ENCODE results near the gene ELP4.
A peak's percentile ranks its signal among the peaks of the same experiment; 100 is the strongest.
"Not testable (repeated sequence)": the region's sequence is repeated elsewhere in the genome, so short reads cannot be mapped to it uniquely, and the experiment has no call there.

Gene ELP4

GRCh38 chr11:31500560-31500959, 9.0 kb upstream of the ELP4 start:
- no peaks in the 10 kb centered on the region for H3K36me3 ChIP-seq (ENCODE audit: insufficient read depth, low read length)
- H3K9me3 ChIP-seq (ENCODE audit: control insufficient read depth, insufficient read depth, low read length): no peaks in the 10 kb centered on the region
- no peaks in the 10 kb centered on the region for H3K4me1 ChIP-seq (ENCODE audit: insufficient read depth, low read length)
- no peak overlapping the region for H3K9ac ChIP-seq (ENCODE audit: low read depth, low read length)

GRCh38 chr11:31509051-31509428, 527 bp upstream of the ELP4 start:
- Histone ChIP-seq H3K9me3 (ENCODE audit: control insufficient read depth, insufficient read depth, low read length) (no peaks in the 10 kb centered on the region), H3K4me1 (ENCODE audit: insufficient read depth, low read length) (no peaks in the 10 kb centered on the region), H3K36me3 (ENCODE audit: insufficient read depth, low read length) (no peaks in the 10 kb centered on the region)

GRCh38 chr11:31512117-31512516, 2.5 kb downstream of the ELP4 start:
- H3K4me1 ChIP-seq (ENCODE audit: insufficient read depth, low read length): peaks cover 5% of the 10 kb centered on the region
- no peaks in the 10 kb centered on the region for H3K36me3 ChIP-seq (ENCODE audit: insufficient read depth, low read length)
- no peak overlapping the region for H3K9ac ChIP-seq (ENCODE audit: low read depth, low read length)
- no peaks in the 10 kb centered on the region for H3K9me3 ChIP-seq (ENCODE audit: control insufficient read depth, insufficient read depth, low read length)

More at GRCh38 chr11:31509051-31509428, 527 bp upstream of the ELP4 start:
- peak overlapping the region; percentile 87 for H3K9ac ChIP-seq (ENCODE audit: low read depth, low read length)

- Histone ChIP-seq H3K4me1 (ENCODE audit: insufficient read depth, low read length) (no peaks in the 10 kb centered on the region), H3K9ac (ENCODE audit: low read depth, low read length) (no peak overlapping the region), H3K9me3 (ENCODE audit: control insufficient read depth, insufficient read depth, low read length) (no peaks in the 10 kb centered on the region; the same call in 1 of the 2 replicates), H3K36me3 (ENCODE audit: insufficient read depth, low read length) (no peaks in the 10 kb centered on the region)
These were observed 12.1 kb downstream of the ELP4 start for GRCh38 chr11:31521497-31522150.

GRCh38 chr11:31529189-31529588, 19.6 kb downstream of the ELP4 start:
- Histone ChIP-seq H3K9me3 (ENCODE audit: control insufficient read depth, insufficient read depth, low read length) (no peaks in the 10 kb centered on the region; the same call in 1 of the 2 replicates), H3K9ac (ENCODE audit: low read depth, low read length) (no peak overlapping the region), H3K4me1 (ENCODE audit: insufficient read depth, low read length) (no peaks in the 10 kb centered on the region), H3K36me3 (ENCODE audit: insufficient read depth, low read length) (no peaks in the 10 kb centered on the region)

GRCh38 chr11:31529701-31530100, 20.1 kb downstream of the ELP4 start:
- H3K9me3 ChIP-seq (ENCODE audit: control insufficient read depth, insufficient read depth, low read length): no peaks in the 10 kb centered on the region
- no peak overlapping the region for H3K9ac ChIP-seq (ENCODE audit: low read depth, low read length)
- H3K4me1 ChIP-seq (ENCODE audit: insufficient read depth, low read length): no peaks in the 10 kb centered on the region
- no peaks in the 10 kb centered on the region for H3K36me3 ChIP-seq (ENCODE audit: insufficient read depth, low read length)

- Histone ChIP-seq H3K36me3 (ENCODE audit: insufficient read depth, low read length) (no peaks in the 10 kb centered on the region), H3K9me3 (ENCODE audit: control insufficient read depth, insufficient read depth, low read length) (no peaks in the 10 kb centered on the region), H3K4me1 (ENCODE audit: insufficient read depth, low read length) (no peaks in the 10 kb centered on the region)
These were observed 21.7 kb downstream of the ELP4 start for GRCh38 chr11:31531293-31531692.

GRCh38 chr11:31535479-31535878, 25.9 kb downstream of the ELP4 start:
- H3K4me1 ChIP-seq (ENCODE audit: insufficient read depth, low read length): no peaks in the 10 kb centered on the region
- H3K9ac ChIP-seq (ENCODE audit: low read depth, low read length): no peak overlapping the region
- no peaks in the 10 kb centered on the region for H3K36me3 ChIP-seq (ENCODE audit: insufficient read depth, low read length)
- H3K9me3 ChIP-seq (ENCODE audit: control insufficient read depth, insufficient read depth, low read length): no peaks in the 10 kb centered on the region

More at GRCh38 chr11:31531293-31531692, 21.7 kb downstream of the ELP4 start:
- no peak overlapping the region for H3K9ac ChIP-seq (ENCODE audit: low read depth, low read length)

- no peak overlapping the region for H3K9ac ChIP-seq (ENCODE audit: low read depth, low read length)
- H3K9me3 ChIP-seq (ENCODE audit: control insufficient read depth, insufficient read depth, low read length): no peaks in the 10 kb centered on the region; the same call in 1 of the 2 replicates
- no peaks in the 10 kb centered on the region for H3K36me3 ChIP-seq (ENCODE audit: insufficient read depth, low read length)
- no peaks in the 10 kb centered on the region for H3K4me1 ChIP-seq (ENCODE audit: insufficient read depth, low read length)
These were observed 33.3 kb downstream of the ELP4 start for GRCh38 chr11:31542862-31543261.

- Histone ChIP-seq H3K9me3 (ENCODE audit: control insufficient read depth, insufficient read depth, low read length) (no peaks in the 10 kb centered on the region), H3K9ac (ENCODE audit: low read depth, low read length) (no peak overlapping the region), H3K36me3 (ENCODE audit: insufficient read depth, low read length) (no peaks in the 10 kb centered on the region), H3K4me1 (ENCODE audit: insufficient read depth, low read length) (no peaks in the 10 kb centered on the region)
These were observed 46.4 kb downstream of the ELP4 start for GRCh38 chr11:31555938-31556337.

GRCh38 chr11:31558001-31558400, 48.4 kb downstream of the ELP4 start:
- Histone ChIP-seq H3K9ac (ENCODE audit: low read depth, low read length) (no peak overlapping the region), H3K4me1 (ENCODE audit: insufficient read depth, low read length) (no peaks in the 10 kb centered on the region), H3K9me3 (ENCODE audit: control insufficient read depth, insufficient read depth, low read length) (no peaks in the 10 kb centered on the region), H3K36me3 (ENCODE audit: insufficient read depth, low read length) (no peaks in the 10 kb centered on the region)

GRCh38 chr11:31560842-31561476, 51.4 kb downstream of the ELP4 start:
- no peaks in the 10 kb centered on the region for H3K4me1 ChIP-seq (ENCODE audit: insufficient read depth, low read length)
- no peaks in the 10 kb centered on the region for H3K9me3 ChIP-seq (ENCODE audit: control insufficient read depth, insufficient read depth, low read length)
- no peak overlapping the region for H3K9ac ChIP-seq (ENCODE audit: low read depth, low read length)
- no peaks in the 10 kb centered on the region for H3K36me3 ChIP-seq (ENCODE audit: insufficient read depth, low read length)

GRCh38 chr11:31564517-31564916, 55.0 kb downstream of the ELP4 start:
- not testable (repeated sequence) for H3K9me3 ChIP-seq (ENCODE audit: control insufficient read depth, insufficient read depth, low read length); H3K4me1 ChIP-seq (ENCODE audit: insufficient read depth, low read length)

GRCh38 chr11:31574133-31574532, 64.6 kb downstream of the ELP4 start:
- not testable (repeated sequence) for H3K9ac ChIP-seq (ENCODE audit: low read depth, low read length); H3K4me1 ChIP-seq (ENCODE audit: insufficient read depth, low read length); H3K36me3 ChIP-seq (ENCODE audit: insufficient read depth, low read length); H3K9me3 ChIP-seq (ENCODE audit: control insufficient read depth, insufficient read depth, low read length)

More at GRCh38 chr11:31564517-31564916, 55.0 kb downstream of the ELP4 start:
- not testable (repeated sequence) for H3K9ac ChIP-seq (ENCODE audit: low read depth, low read length); H3K36me3 ChIP-seq (ENCODE audit: insufficient read depth, low read length)

- H3K4me1 ChIP-seq (ENCODE audit: insufficient read depth, low read length); H3K9ac ChIP-seq (ENCODE audit: low read depth, low read length); H3K9me3 ChIP-seq (ENCODE audit: control insufficient read depth, insufficient read depth, low read length); H3K36me3 ChIP-seq (ENCODE audit: insufficient read depth, low read length): not testable (repeated sequence)
These were observed 66.2 kb downstream of the ELP4 start for GRCh38 chr11:31575764-31576163.

All from ES-I3 (cell line).